Neural crest cell (in vitro differentiated cells): ENCODE results near the gene TRPM2. TPM values are rescaled to one million over a fixed set of nuclear protein-coding genes. Genes with fewer than 3 reads are reported as not detected.
"Not testable (repeated sequence)": the region's sequence is repeated elsewhere in the genome, so short reads cannot be mapped to it uniquely, and the experiment has no call there.

Experiments used
- DNase-seq: peaks from one replicate; pipeline ENCODE4 v3.0.0; 2021; ENCODE audit warnings: low read depth, mixed read lengths, low spot score
- H3K27ac Mint-ChIP-seq: one replicate; pipeline ENCODE4 v1.8.0; 2021; ENCODE audit warnings: mild to moderate bottlenecking, mixed read lengths; ENCODE audit not compliant: unreplicated experiment
- H3K27me3 Mint-ChIP-seq: 2 replicates; pipeline ENCODE4 v1.8.0; 2021; ENCODE audit warnings: low read depth, mild to moderate bottlenecking, mixed read lengths
- H3K36me3 Mint-ChIP-seq: 2 replicates; pipeline ENCODE4 v1.8.0; 2021; ENCODE audit warnings: low read depth, mild to moderate bottlenecking, mixed read lengths
- H3K4me1 Mint-ChIP-seq: 2 replicates; pipeline ENCODE4 v1.8.0; 2021; ENCODE audit warnings: mixed read lengths
- H3K4me3 Mint-ChIP-seq: one replicate; pipeline ENCODE4 v1.8.0; 2021; ENCODE audit warnings: mild to moderate bottlenecking, mixed read lengths
- H3K9me3 Mint-ChIP-seq: 2 replicates; pipeline ENCODE4 v1.8.0; 2021; ENCODE audit warnings: mixed read lengths
- CTCF ChIP-seq: fragments of 200-600 bp; sonication (generic); conservative IDR thresholded peaks from 2 replicates; pipeline ENCODE4 v1.5.0; 2021; ENCODE audit warnings: antibody characterized with exemption, mild to moderate bottlenecking
- total RNA-seq: library from RNA; stranded (reverse); gene quantifications from 2 replicates; pipeline ENCODE4 v1.2.1, GENCODE V29; 2021

TRPM2 gene
- total RNA-seq, 1 donor from 2014 or later, result not detected

- Mint-ChIP-seq H3K27me3 (peaks cover 23% of the 10 kb centered on the region), H3K4me3 (no peak overlapping the region), H3K36me3 (peaks cover 3% of the 10 kb centered on the region), H3K27ac (peak overlapping the region; percentile 20), H3K4me1 (no peaks in the 10 kb centered on the region), H3K9me3 (peaks cover 4% of the 10 kb centered on the region)
- no peak for DNase-seq
- TF ChIP-seq CTCF, result no peak
Observed at GRCh38 chr21:44414291-44415072, 61.1 kb downstream of the TRPM2 start.

DNA sequence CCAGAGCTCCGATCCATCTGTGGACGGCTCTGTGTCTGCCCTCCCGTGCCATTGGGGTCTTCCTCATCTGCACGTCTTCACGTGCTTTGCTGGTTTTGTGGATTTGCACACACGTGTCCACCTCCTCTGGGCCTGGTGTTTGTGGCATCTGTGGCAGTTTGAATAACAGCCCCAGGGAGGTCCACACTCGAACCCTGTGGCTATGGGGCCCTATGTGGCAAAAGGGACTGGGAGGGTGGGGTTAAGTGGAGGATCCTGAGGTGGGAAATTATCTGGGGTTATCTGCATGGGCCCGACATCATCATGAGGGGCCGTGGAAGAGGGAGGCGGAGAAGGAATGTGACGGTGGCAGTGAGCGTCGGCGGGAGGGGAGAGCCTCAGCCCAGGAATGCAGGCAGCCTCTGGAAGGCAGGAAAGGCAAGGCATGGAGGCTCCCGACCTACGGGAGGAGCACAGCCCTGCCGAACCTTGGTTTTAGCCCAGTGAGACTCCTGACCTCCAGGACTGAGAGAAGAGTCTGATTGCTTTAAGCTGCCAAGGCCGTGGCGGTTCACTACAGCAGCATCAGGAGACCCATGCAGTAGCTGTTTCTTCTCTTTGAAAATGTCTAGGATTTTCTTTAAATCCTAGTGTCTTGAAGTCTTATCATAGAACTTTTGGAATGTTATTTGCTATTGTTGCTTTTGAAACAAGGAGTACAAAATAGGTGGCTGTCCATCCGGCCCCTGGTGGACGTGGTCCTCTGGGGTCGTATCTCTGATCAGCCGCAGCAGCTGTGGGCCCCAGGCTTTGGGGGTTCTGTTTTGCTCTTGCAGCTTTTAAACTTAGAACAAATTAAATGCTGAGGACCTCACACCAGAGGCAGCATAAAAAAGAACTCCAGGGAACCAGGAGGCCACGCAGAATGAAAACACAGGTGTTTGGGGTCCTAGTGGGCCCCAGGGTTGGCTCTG is 61.9 kb downstream of the TRPM2 start:
- no peak for TF ChIP-seq CTCF
- no peak for DNase-seq
- no peaks in the 10 kb centered on the region for H3K4me1 Mint-ChIP-seq
- H3K27ac Mint-ChIP-seq, result no peak overlapping the region
- peaks cover 23% of the 10 kb centered on the region for H3K27me3 Mint-ChIP-seq
- peaks cover 8% of the 10 kb centered on the region for H3K36me3 Mint-ChIP-seq
- peaks cover 7% of the 10 kb centered on the region for H3K9me3 Mint-ChIP-seq
- H3K4me3 Mint-ChIP-seq, result no peak overlapping the region

GRCh38 chr21:44416193-44416592 is 62.8 kb downstream of the TRPM2 start:
- peaks cover 23% of the 10 kb centered on the region for H3K27me3 Mint-ChIP-seq
- DNase-seq, result no peak
- H3K4me1 Mint-ChIP-seq, result no peaks in the 10 kb centered on the region
- H3K4me3 Mint-ChIP-seq, result no peak overlapping the region
- TF ChIP-seq CTCF, result no peak
- H3K27ac Mint-ChIP-seq, result no peak overlapping the region
- H3K36me3 Mint-ChIP-seq, result peaks cover 8% of the 10 kb centered on the region
- peaks cover 7% of the 10 kb centered on the region for H3K9me3 Mint-ChIP-seq

- not testable (repeated sequence) for H3K27ac Mint-ChIP-seq, H3K4me3 Mint-ChIP-seq, DNase-seq, H3K36me3 Mint-ChIP-seq, H3K4me1 Mint-ChIP-seq, H3K9me3 Mint-ChIP-seq
- peaks cover 16% of the 10 kb centered on the region for H3K27me3 Mint-ChIP-seq
Observed at GRCh38 chr21:44417621-44418107, 64.2 kb downstream of the TRPM2 start.

DNA sequence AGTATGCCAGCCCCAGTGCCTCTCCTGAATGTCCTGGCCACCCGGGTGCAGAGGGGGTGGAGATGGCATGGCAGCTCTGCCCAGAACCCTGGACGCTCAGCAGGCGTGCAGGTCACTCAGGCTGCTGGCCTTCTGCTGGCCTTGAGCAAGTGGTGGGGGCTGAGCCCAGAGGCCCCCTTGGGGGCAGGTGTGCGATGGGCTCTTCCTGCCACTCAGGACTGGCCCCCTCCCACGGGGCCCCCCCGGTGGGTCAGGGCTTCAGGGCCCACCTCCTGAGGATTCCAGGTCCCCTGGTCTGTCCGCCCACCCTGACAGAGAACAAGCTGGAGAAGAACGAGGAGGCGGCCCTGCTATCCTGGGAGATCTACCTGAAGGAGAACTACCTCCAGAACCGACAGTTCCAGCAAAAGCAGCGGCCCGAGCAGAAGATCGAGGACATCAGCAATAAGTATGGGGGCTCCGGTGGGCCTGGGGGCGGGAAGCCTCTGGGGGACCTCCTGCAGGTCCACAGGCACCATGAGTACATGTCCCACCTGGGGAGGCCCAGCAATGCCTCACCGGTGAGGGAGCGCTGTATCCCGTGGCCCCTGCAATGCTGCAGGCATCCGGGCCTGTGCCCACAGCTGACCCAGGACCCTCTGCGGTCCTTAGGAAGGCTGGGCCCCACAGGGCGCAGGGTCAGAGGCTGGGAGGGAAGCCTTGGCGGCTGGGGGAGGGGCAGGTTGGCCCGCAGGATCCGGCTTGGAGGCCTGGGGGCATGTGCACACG is 64.9 kb downstream of the TRPM2 start:
- Mint-ChIP-seq H3K4me1 (no peaks in the 10 kb centered on the region), H3K4me3 (no peak overlapping the region), H3K36me3 (peaks cover 6% of the 10 kb centered on the region), H3K27me3 (peaks cover 13% of the 10 kb centered on the region), H3K9me3 (peaks cover 7% of the 10 kb centered on the region), H3K27ac (no peak overlapping the region)
- TF ChIP-seq CTCF, result no peak
- DNase-seq, result no peak
